Sigmoid colon (tissue), 4 donors: Measurements from ENCODE around the gene RBM33.

Experiments used
- EP300 ChIP-seq, 4 donors: sonication (generic); formaldehyde crosslinking; IDR thresholded peaks; one replicate each; pipeline ENCODE4 v1.6.1; 2017; ENCODE audit warnings: antibody characterized with exemption in 4 of 4
- POLR2AphosphoS5 ChIP-seq, 4 donors: sonication (generic); formaldehyde crosslinking; IDR thresholded peaks; one replicate each; pipeline ENCODE4 v1.6.1; 2017; ENCODE audit warnings: antibody characterized with exemption in 4 of 4
- TF ChIP-seq, protein P1 (sequence below), 4 experiments: fragments of 450-650 bp in 3 of 4; fragments of 200-600 bp in 1 of 4; IDR thresholded peaks; one replicate each; pipeline ENCODE4 v1.5.1; 2016 to 2019; ENCODE audit warnings: antibody characterized with exemption in 4 of 4, mild to moderate bottlenecking in 3 of 4, moderate library complexity in 2 of 4

DNA sequence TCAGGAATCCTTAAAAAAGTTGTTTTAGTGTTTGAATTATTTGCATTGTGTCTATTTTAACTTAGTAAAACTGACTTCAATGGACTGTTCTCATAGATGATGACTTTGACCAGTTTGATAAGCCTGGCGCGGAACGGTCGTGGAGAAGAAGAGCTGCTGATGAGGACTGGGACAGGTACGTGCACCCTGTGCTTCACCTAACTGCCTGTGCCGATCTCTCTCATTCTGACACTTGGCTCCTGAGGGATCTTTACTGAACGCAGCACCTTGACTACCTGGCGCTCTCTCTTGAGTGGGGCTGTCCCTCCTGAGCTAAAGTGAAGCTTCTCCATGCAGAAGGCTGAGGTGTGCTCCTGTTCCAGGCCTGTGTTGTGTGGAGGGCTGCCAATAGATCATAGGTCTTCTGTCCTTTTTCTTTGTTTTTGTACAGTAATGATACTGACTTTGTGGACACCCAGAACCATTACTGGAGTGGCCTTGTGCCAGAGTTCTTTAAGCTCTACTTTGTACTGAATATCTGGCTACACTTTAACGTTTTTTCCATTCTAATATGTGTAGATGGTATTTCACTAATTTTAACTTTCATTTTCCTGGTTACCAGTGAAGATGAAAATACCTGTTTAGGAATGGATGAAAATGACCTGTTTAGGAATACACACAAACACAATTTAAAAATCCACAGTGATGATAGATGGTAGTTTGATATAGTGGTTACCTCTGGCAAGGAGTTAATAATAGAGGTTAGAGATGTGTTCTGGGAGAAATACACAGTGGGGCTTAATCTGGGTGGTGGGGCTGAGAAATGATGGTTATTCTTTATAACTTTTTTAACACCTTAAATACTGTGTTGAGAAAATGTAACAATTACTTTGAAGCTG, 20.9 kb downstream of the RBM33 start:
- TF ChIP-seq, protein P1, sequence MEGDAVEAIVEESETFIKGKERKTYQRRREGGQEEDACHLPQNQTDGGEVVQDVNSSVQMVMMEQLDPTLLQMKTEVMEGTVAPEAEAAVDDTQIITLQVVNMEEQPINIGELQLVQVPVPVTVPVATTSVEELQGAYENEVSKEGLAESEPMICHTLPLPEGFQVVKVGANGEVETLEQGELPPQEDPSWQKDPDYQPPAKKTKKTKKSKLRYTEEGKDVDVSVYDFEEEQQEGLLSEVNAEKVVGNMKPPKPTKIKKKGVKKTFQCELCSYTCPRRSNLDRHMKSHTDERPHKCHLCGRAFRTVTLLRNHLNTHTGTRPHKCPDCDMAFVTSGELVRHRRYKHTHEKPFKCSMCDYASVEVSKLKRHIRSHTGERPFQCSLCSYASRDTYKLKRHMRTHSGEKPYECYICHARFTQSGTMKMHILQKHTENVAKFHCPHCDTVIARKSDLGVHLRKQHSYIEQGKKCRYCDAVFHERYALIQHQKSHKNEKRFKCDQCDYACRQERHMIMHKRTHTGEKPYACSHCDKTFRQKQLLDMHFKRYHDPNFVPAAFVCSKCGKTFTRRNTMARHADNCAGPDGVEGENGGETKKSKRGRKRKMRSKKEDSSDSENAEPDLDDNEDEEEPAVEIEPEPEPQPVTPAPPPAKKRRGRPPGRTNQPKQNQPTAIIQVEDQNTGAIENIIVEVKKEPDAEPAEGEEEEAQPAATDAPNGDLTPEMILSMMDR (IDR thresholded peaks at IDR 0.05): no peak
- no peak for TF ChIP-seq POLR2AphosphoS5 (IDR thresholded peaks at IDR 0.05)
- no peak for TF ChIP-seq EP300 (IDR thresholded peaks at IDR 0.05)
